K562 (cell line): ENCODE measurements around the gene FAM24A. TPM values are rescaled to one million over a fixed set of nuclear protein-coding genes. Genes with fewer than 3 reads are reported as not detected.
"Not testable (repeated sequence)": the region's sequence is repeated elsewhere in the genome, so short reads cannot be mapped to it uniquely, and the experiment has no call there.

Experiments used
- ATAC-seq: fragments of 200-7000 bp; cut with Tn5 transposase; 3 replicates; pipeline ENCODE4 v1.9.1; 2020; ENCODE audit warnings: moderate library complexity
- BruUV-seq: library from RNA; stranded (reverse); fragments of 400-500 nt; replicated peaks from 2 replicates; lab custom pipeline; 2021; lab: Mats Ljungman, UMichigan
- CTCF ChIA-PET: fragments of 300-600 bp; formaldehyde crosslinking; extraction: SDS; loops from one replicate; lab custom pipeline; 2021; ENCODE audit warnings: low intra/inter-chr PET ratio; lab: Yijun Ruan, JAX
- POLR2A ChIA-PET: fragments of 300-600, 350-650 bp; sonication (Branson Sonifier 250); formaldehyde crosslinking; extraction: SDS; loops from one replicate; lab custom pipeline; 2021; ENCODE audit warnings: antibody characterized with exemption, inconsistent platforms; lab: Yijun Ruan, JAX
- DNase-seq, 4 experiments: peaks; one replicate each; pipeline versions ENCODE4 v3.0.0 to v3.0.0-alpha.2; 2011 to 2018; ENCODE audit warnings: low spot score in 3 of 4, mixed read lengths in 3 of 4; ENCODE audit errors: extremely low read depth in 1 of 4
- FAIRE-seq: peaks from 2 replicates; lab custom pipeline; 2011; peaks lifted over from hg19 to GRCh38; lab: Jason Lieb, UNC
- H2AFZ ChIP-seq: 2 replicates; pipeline ENCODE4 v1.6.0; 2011; ENCODE audit warnings: low read depth, low read length, control low read depth, inconsistent platforms
- H3K27ac ChIP-seq: fragments of 200-600 bp; 3 replicates; pipeline ENCODE4 v1.8.0; 2011; ENCODE audit warnings: low read depth, mild to moderate bottlenecking, control low read depth, inconsistent platforms, low read length, moderate library complexity, mixed read lengths; ENCODE audit errors: extremely low read depth
- H3K27me3 ChIP-seq, 2 experiments: fragments of 300-600 bp in 1 of 2; 2 replicates in 1 of 2; 3 replicates in 1 of 2; pipeline versions ENCODE4 v1.6.0 to v1.8.0; 2011; ENCODE audit warnings: inconsistent platforms in 2 of 2, low read length in 2 of 2, mild to moderate bottlenecking in 1 of 2, mixed read lengths in 1 of 2, moderate library complexity in 1 of 2; ENCODE audit not compliant: control insufficient read depth in 2 of 2, insufficient read depth in 2 of 2
- H3K36me3 ChIP-seq: fragments of 300-600 bp; 3 replicates; pipeline ENCODE4 v1.8.0; 2011; ENCODE audit warnings: mild to moderate bottlenecking, low read length, inconsistent platforms; ENCODE audit not compliant: control insufficient read depth, insufficient read depth
- H3K4me1 ChIP-seq, 2 experiments: fragments of 200-600 bp in 1 of 2; replicated peaks in 1 of 2; 2 replicates in 1 of 2; 3 replicates in 1 of 2; pipeline versions ENCODE4 v1.5.1 to v1.8.0; 2011; ENCODE audit warnings: inconsistent platforms in 2 of 2, low read length in 2 of 2, mild to moderate bottlenecking in 1 of 2, mixed read lengths in 1 of 2, moderate library complexity in 1 of 2; ENCODE audit not compliant: control insufficient read depth in 2 of 2, insufficient read depth in 2 of 2
- H3K4me2 ChIP-seq: 2 replicates; pipeline ENCODE4 v1.6.1; 2011; ENCODE audit warnings: low read length, control low read depth, inconsistent platforms, mixed read lengths; ENCODE audit not compliant: insufficient read depth
- H3K4me3 ChIP-seq: fragments of 200-600 bp; sonication (generic), shearing (Covaris generic); 2 replicates; pipeline ENCODE4 v1.5.1; 2016; ENCODE audit warnings: control low read depth, inconsistent platforms
- H3K79me2 ChIP-seq: fragments of 200-600 bp; 3 replicates; pipeline ENCODE4 v1.8.0; 2011; ENCODE audit warnings: low read length, inconsistent platforms; ENCODE audit not compliant: control insufficient read depth, insufficient read depth
- H3K9ac ChIP-seq, 2 experiments: 2 replicates each; pipeline versions ENCODE4 v1.6.0 to v1.6.1; 2011; ENCODE audit warnings: low read depth in 2 of 2, low read length in 2 of 2, control low read depth in 1 of 2, inconsistent platforms in 1 of 2, mild to moderate bottlenecking in 1 of 2, mixed read lengths in 1 of 2; ENCODE audit not compliant: insufficient read depth in 1 of 2
- H3K9me1 ChIP-seq: one replicate; pipeline ENCODE4 v1.6.0; 2011; ENCODE audit warnings: inconsistent platforms, mild to moderate bottlenecking, low read length, moderate library complexity; ENCODE audit not compliant: control insufficient read depth, insufficient read depth
- H3K9me3 ChIP-seq: replicated peaks from 2 replicates; pipeline ENCODE4 v1.5.1; 2011; ENCODE audit warnings: low read depth, low read length, inconsistent platforms; ENCODE audit not compliant: control insufficient read depth, insufficient read depth
- H4K20me1 ChIP-seq: replicated peaks from 2 replicates; pipeline ENCODE4 v1.6.1; 2011; ENCODE audit warnings: low read length, inconsistent platforms, mixed read lengths; ENCODE audit not compliant: control insufficient read depth, insufficient read depth
- AFF1 ChIP-seq, 2 experiments: fragments of 450-650 bp; IDR thresholded peaks; 2 replicates each; pipeline ENCODE4 v1.6.1; 2018; ENCODE audit warnings: mild to moderate bottlenecking in 2 of 2, low read depth in 1 of 2; ENCODE audit not compliant: partially characterized antibody in 2 of 2
- ZNF507 ChIP-seq: conservative IDR thresholded peaks from 2 replicates; pipeline ENCODE4 v1.6.1; 2017; ENCODE audit warnings: missing genetic modification characterization, missing compliant biosample characterization
- WGBS: fragments of 100-300 bp; shearing (Covaris generic); methylation state at CpG from one replicate; pipeline ENCODE4 v1.1.6; 2016; ENCODE audit warnings: low coverage, mixed read lengths; ENCODE audit not compliant: insufficient coverage; ENCODE audit errors: missing lambda C conversion rate; 5-methylcytosine and 5-hydroxymethylcytosine counted together
- in situ Hi-C: fragments of 300-500 bp; cut with MboI; formaldehyde crosslinking; loops from 4 replicates; pipeline ENCODE4 v1.15.0; 2018; ENCODE audit warnings: inconsistent platforms, mixed read lengths
- intact Hi-C: fragments of 100-400 bp; cut with micrococcal nuclease; formaldehyde crosslinking; loops from 2 replicates; pipeline ENCODE4 v1.14.2; 2022
- polyA plus RNA-seq, 8 experiments: library from polyadenylated mRNA; depleted of rRNA in 4 of 8; stranded (reverse) in 5 of 8; unstranded in 3 of 8; fragments of >200 nt; fragmentation: Nextera tagmentation in 2 of 8; fragmentation: Illumina TruSeq in 1 of 8; extraction: Ambion mirVana in 2 of 8; extraction: Trizol in 1 of 8; gene quantifications; 2 replicates each; pipeline versions ENCODE4 v1.2.1 to v1.2.3, GENCODE V29; 2011 to 2014; ENCODE audit warnings: inconsistent platforms in 1 of 8, missing spikeins in 1 of 8
- total RNA-seq, 7 experiments: library from RNA; depleted of rRNA in 6 of 7; stranded (reverse); fragments of >200 nt in 6 of 7; fragmentation: Illumina TruSeq in 2 of 7; extraction: Trizol in 2 of 7; gene quantifications; 2 replicates each; pipeline versions ENCODE4 v1.2.1 to v1.2.3, GENCODE V29; 2011 to 2021; ENCODE audit warnings: low replicate concordance in 1 of 7

The FAM24A gene
- total and polyA plus RNA-seq, 9 of the 15 experiments (the other 6 are each of a cell fraction or from before 2014, with no cell fraction given) = not detected

GRCh38 chr10:122868768-122869167 is 41.6 kb upstream of the FAM24A start:
- H3K36me3 ChIP-seq, H3K27me3 ChIP-seq, H3K27ac ChIP-seq, POLR2A ChIA-PET, H3K9ac ChIP-seq, H3K4me1 ChIP-seq, intact Hi-C loops, H4K20me1 ChIP-seq, H3K9me1 ChIP-seq, ATAC-seq, H2AFZ ChIP-seq, H3K9me3 ChIP-seq, H3K4me3 ChIP-seq, FAIRE-seq, BruUV-seq, H3K4me2 ChIP-seq, DNase-seq, in situ Hi-C loops, CTCF ChIA-PET: not testable (repeated sequence)
- peaks cover 41% of the 10 kb centered on the region for H3K79me2 ChIP-seq
- TF ChIP-seq ZNF507 (tag) = peak; percentile 76
- 82% methylated on average over 1 of the region's 2 CpGs for WGBS

- H3K4me2 ChIP-seq, POLR2A ChIA-PET, H3K9me3 ChIP-seq, BruUV-seq, H4K20me1 ChIP-seq, H3K4me3 ChIP-seq, H3K27ac ChIP-seq, in situ Hi-C loops, H3K9me1 ChIP-seq, intact Hi-C loops, H3K27me3 ChIP-seq, CTCF ChIA-PET, H3K9ac ChIP-seq, FAIRE-seq, DNase-seq, ATAC-seq, H2AFZ ChIP-seq: not testable (repeated sequence)
- H3K36me3 ChIP-seq = peaks cover 15% of the 10 kb centered on the region; the same call in 1 of the 3 replicates
- H3K79me2 ChIP-seq = peaks cover 44% of the 10 kb centered on the region
- peaks cover 0 to 12% of the 10 kb centered on the region in 2 experiments; a peak in 4 of 5 replicates for H3K4me1 ChIP-seq
- peak in 1 of 2 experiments; percentile 94 for TF ChIP-seq AFF1 (IDR thresholded peaks at IDR 0.05; ENCODE audit: low read depth in 1 of 2, partially characterized antibody in 2 of 2)
- 100% methylated on average over 1 of the region's 2 CpGs for WGBS
Measured at GRCh38 chr10:122871947-122872346, 38.5 kb upstream of the FAM24A start.
